ENCODE results near the gene EXOC4. TPM values are rescaled to one million over a fixed set of nuclear protein-coding genes. Genes with fewer than 3 reads are reported as not detected.

EXOC4 gene
- total RNA-seq, 4 donors from 2014 or later = 30.7 to 62.4 (median 40.4) TPM

GRCh38 chr7:133309333-133309732, 56.5 kb downstream of the EXOC4 start:
- Histone ChIP-seq H3K36me3 (peaks cover 0 to 46% (median 4%) of the 10 kb centered on the region in 3 donors), H3K27me3 (no peaks in the 10 kb centered on the region), H3K27ac (no peak overlapping the region), H3K4me1 (no peaks in the 10 kb centered on the region), H3K9me3 (no peaks in the 10 kb centered on the region), H3K4me3 (no peak overlapping the region)
- intact Hi-C loops (cut with DNase I) = no loop called here
- DNase-seq = no peak
- WGBS, 2 donors = 92 to 97% methylated on average over 6 of the region's 6 CpGs
- TF ChIP-seq POLR2A (IDR thresholded peaks at IDR 0.05) (no peak), CTCF (IDR thresholded peaks at IDR 0.05) (no peak)

GRCh38 chr7:133310232-133310862, 57.5 kb downstream of the EXOC4 start:
- peaks cover 0 to 46% (median 4%) of the 10 kb centered on the region in 3 donors for H3K36me3 ChIP-seq
- 58 to 67% methylated on average over 3 of the region's 3 CpGs for WGBS, 2 donors
- H3K4me1 ChIP-seq = no peaks in the 10 kb centered on the region
- no peak overlapping the region for H3K27ac ChIP-seq
- no peaks in the 10 kb centered on the region for H3K27me3 ChIP-seq
- intact Hi-C loops (cut with DNase I) = no loop called here
- H3K9me3 ChIP-seq = no peaks in the 10 kb centered on the region
- no peak for DNase-seq
- H3K4me3 ChIP-seq = no peak overlapping the region
- TF ChIP-seq CTCF (IDR thresholded peaks at IDR 0.05) (no peak), POLR2A (IDR thresholded peaks at IDR 0.05) (no peak)

- DNase-seq = no peak
- no peak overlapping the region for H3K4me3 ChIP-seq
- intact Hi-C loops (cut with DNase I) = no loop called here
- H3K4me1 ChIP-seq = no peaks in the 10 kb centered on the region
- no peaks in the 10 kb centered on the region for H3K27me3 ChIP-seq
- no peak overlapping the region for H3K27ac ChIP-seq
- TF ChIP-seq POLR2A (IDR thresholded peaks at IDR 0.05) (no peak), CTCF (IDR thresholded peaks at IDR 0.05) (no peak)
- 87 to 93% methylated on average over 1 of the region's 1 CpG for WGBS, 2 donors
- H3K9me3 ChIP-seq = no peaks in the 10 kb centered on the region
- H3K36me3 ChIP-seq = peaks cover 0 to 31% (median 0%) of the 10 kb centered on the region in 3 donors
These were observed 60.7 kb downstream of the EXOC4 start for GRCh38 chr7:133313575-133313974.

- intact Hi-C loops (cut with DNase I) = no loop called here
- no peaks in the 10 kb centered on the region for H3K4me1 ChIP-seq
- H3K4me3 ChIP-seq = no peak overlapping the region
- no peak for TF ChIP-seq CTCF (IDR thresholded peaks at IDR 0.05)
- TF ChIP-seq POLR2A (IDR thresholded peaks at IDR 0.05) = no peak
- no peak overlapping the region for H3K27ac ChIP-seq
- H3K36me3 ChIP-seq = peaks cover 0 to 29% (median 0%) of the 10 kb centered on the region in 3 donors
- no peaks in the 10 kb centered on the region for H3K27me3 ChIP-seq
- no peak for DNase-seq
- H3K9me3 ChIP-seq = no peaks in the 10 kb centered on the region
- WGBS, 2 donors = 82 to 88% methylated on average over 1 of the region's 1 CpG
These were observed 61.2 kb downstream of the EXOC4 start for GRCh38 chr7:133314084-133314483.

- no peak for DNase-seq
- Histone ChIP-seq H3K36me3 (peaks cover 0 to 36% (median 0%) of the 10 kb centered on the region in 3 donors), H3K4me1 (no peaks in the 10 kb centered on the region), H3K4me3 (no peak overlapping the region), H3K9me3 (no peaks in the 10 kb centered on the region), H3K27ac (no peak overlapping the region), H3K27me3 (no peaks in the 10 kb centered on the region)
- intact Hi-C loops (cut with DNase I) = no loop called here
- TF ChIP-seq CTCF (IDR thresholded peaks at IDR 0.05) (no peak), POLR2A (IDR thresholded peaks at IDR 0.05) (no peak)
- 81 to 89% methylated on average over 6 of the region's 6 CpGs for WGBS, 2 donors
These were observed 62.6 kb downstream of the EXOC4 start for GRCh38 chr7:133315332-133316040.
